ENCODE data around the gene RRAS2. TPM values are rescaled to one million over a fixed set of nuclear protein-coding genes. Genes with fewer than 3 reads are reported as not detected.

Gene RRAS2
- total RNA-seq, 1 experiment from 2014 or later: 158 TPM

DNA sequence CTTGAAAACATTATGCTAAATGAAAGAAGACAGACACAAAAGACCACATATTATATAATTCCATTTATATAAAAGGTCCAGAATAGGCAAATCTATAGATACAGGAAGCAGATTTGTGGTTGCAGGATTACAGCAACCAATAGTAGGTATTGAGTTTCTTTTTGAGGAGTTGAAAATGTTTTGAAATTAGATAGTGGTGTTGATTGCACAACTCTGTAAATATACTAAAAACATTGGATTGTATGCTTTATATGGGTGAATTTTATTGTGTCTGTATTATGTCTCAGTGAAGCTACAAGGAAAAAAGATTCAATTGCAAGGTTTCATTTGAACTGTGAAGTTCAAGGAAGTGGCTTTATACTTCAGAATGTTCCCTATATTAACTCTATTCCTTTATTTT lies 3.0 kb upstream of the RRAS2 start:
- Histone ChIP-seq H3T11ph (ENCODE audit: low read length) (no peak overlapping the region), H2BK15ac (ENCODE audit: low read depth, low read length) (no peak overlapping the region), H3K18ac (ENCODE audit: insufficient read length, low read depth, low read length) (no peak overlapping the region), H3K56ac (ENCODE audit: insufficient read length, low read depth, low read length) (no peak overlapping the region), H3K4me2 (ENCODE audit: insufficient read depth, insufficient read length, low read length) (no peak overlapping the region), H2BK12ac (ENCODE audit: insufficient read length, low read depth, low read length) (no peak overlapping the region), H4K20me1 (ENCODE audit: control insufficient read depth, insufficient read depth, insufficient read length) (no peaks in the 10 kb centered on the region), H3K9me3 (ENCODE audit: control insufficient read depth, low read depth, low read length) (no peaks in the 10 kb centered on the region), H2BK120ac (ENCODE audit: low read depth, low read length, poor library complexity, severe bottlenecking) (no peak overlapping the region), H2BK20ac (ENCODE audit: low read depth, low read length, poor library complexity, severe bottlenecking) (no peak overlapping the region), H2AFZ (ENCODE audit: low read length) (no peak overlapping the region), H4K91ac (ENCODE audit: insufficient read length, low read depth, low read length) (no peak overlapping the region), H3K23ac (ENCODE audit: insufficient read length, low read depth, low read length) (no peak overlapping the region), H4K5ac (ENCODE audit: insufficient read length, low read depth, low read length) (no peak overlapping the region), H3K4me1 (ENCODE audit: insufficient read depth, low read length) (peaks cover 5% of the 10 kb centered on the region; the same call in 1 of the 2 replicates), H3K27me3 (ENCODE audit: insufficient read depth, low read length) (no peaks in the 10 kb centered on the region), H4K8ac (replicated peaks; ENCODE audit: insufficient read length, low read depth, low read length) (no peak overlapping the region), H3K23me2 (ENCODE audit: insufficient read length, low read depth, low read length, poor library complexity, severe bottlenecking) (peaks cover 7% of the 10 kb centered on the region), H3K14ac (ENCODE audit: insufficient read depth, low read length) (no peak overlapping the region), H2BK5ac (ENCODE audit: insufficient read length, low read length) (no peak overlapping the region), H3K79me1 (ENCODE audit: insufficient read depth, low read depth, low read length, poor library complexity, severe bottlenecking) (no peaks in the 10 kb centered on the region), H3K79me2 (ENCODE audit: insufficient read depth, low read length) (peaks cover 12% of the 10 kb centered on the region), H3K9ac (ENCODE audit: extremely low read depth, insufficient read length, low read length) (no peak overlapping the region), H3K27ac (ENCODE audit: insufficient read length, low read depth, low read length) (no peak overlapping the region), H2AK5ac (ENCODE audit: insufficient read length, low read length) (no peak overlapping the region), H3K4ac (ENCODE audit: low read depth, low read length) (no peak overlapping the region)
- no peak for TF ChIP-seq CTCF (conservative IDR thresholded peaks at IDR 0.05)
- Mint-ChIP-seq H3K4me1 (peaks cover 36% of the 10 kb centered on the region in 2 experiments), H3K27me3 (ENCODE audit: low read depth) (peaks cover 10% of the 10 kb centered on the region), H3K4me3 (no peak overlapping the region), H3K36me3 (ENCODE audit: insufficient read depth in 1 of 3, low read depth in 3 of 3) (peaks cover 0 to 6% (median 3%) of the 10 kb centered on the region in 3 experiments; a peak in 4 of 7 replicates), H3K27ac (no peak overlapping the region), H3K9me3 (peaks cover 0 to 2% of the 10 kb centered on the region in 2 experiments; a peak in 2 of 5 replicates)
- no peak for DNase-seq

Measured in H9 (cell line).